NCI-H1436 treated with DMSO at 0.1 percent for 48 hours (cell line): ENCODE measurements around the gene TSEN34.
"Not testable (repeated sequence)": the region's sequence is repeated elsewhere in the genome, so short reads cannot be mapped to it uniquely, and the experiment has no call there.

Experiments
- DNase-seq: peaks from one replicate; lab custom pipeline; 2025; lab: John Stamatoyannopoulos, UW

The TSEN34 gene

GRCh38 chr19:54188215-54188871 is 2.8 kb upstream of the TSEN34 start:
- DNase-seq, result no peak

GRCh38 chr19:54189145-54189734 is 1.9 kb upstream of the TSEN34 start, which contains the start of gene MBOAT7:
Gene MBOAT7 (minus strand): TSS chr19:54189580. CDS start chr19:54188508, 1,072 bp downstream.
- DNase-seq, result no peak

GRCh38 chr19:54189735-54190502 is 1.2 kb upstream of the TSEN34 start:
- peak; percentile 100 for DNase-seq

GRCh38 chr19:54190503-54191010 is 551 bp upstream of the TSEN34 start:
- DNase-seq, result peak; percentile 97

GRCh38 chr19:54191811-54192453 is 824 bp downstream of the TSEN34 start:
- no peak for DNase-seq

GRCh38 chr19:54193011-54193410 is 1.9 kb downstream of the TSEN34 start:
- no peak for DNase-seq

- not testable (repeated sequence) for DNase-seq
Measured at GRCh38 chr19:54194463-54194862, 3.4 kb downstream of the TSEN34 start.

GRCh38 chr19:54196536-54196935 is 5.4 kb downstream of the TSEN34 start:
- DNase-seq, result no peak

GRCh38 chr19:54197121-54197520 is 6.0 kb downstream of the TSEN34 start:
- DNase-seq, result no peak

GRCh38 chr19:54199401-54199800 is 8.3 kb downstream of the TSEN34 start:
- DNase-seq, result no peak

GRCh38 chr19:54201172-54201701 is 10.1 kb downstream of the TSEN34 start:
- no peak for DNase-seq

GRCh38 chr19:54201980-54202379 is 10.9 kb downstream of the TSEN34 start:
- no peak for DNase-seq

GRCh38 chr19:54203151-54203611 is 12.1 kb downstream of the TSEN34 start:
- no peak for DNase-seq

GRCh38 chr19:54204767-54205468 is 13.8 kb downstream of the TSEN34 start:
- no peak for DNase-seq

- no peak for DNase-seq
Measured at GRCh38 chr19:54206030-54206830, 15.1 kb downstream of the TSEN34 start.

- no peak for DNase-seq
Measured at GRCh38 chr19:54206831-54207177, 15.7 kb downstream of the TSEN34 start.

GRCh38 chr19:54207193-54207592 is 16.1 kb downstream of the TSEN34 start:
- not testable (repeated sequence) for DNase-seq

GRCh38 chr19:54207676-54207982 is 16.5 kb downstream of the TSEN34 start:
- DNase-seq, result no peak

GRCh38 chr19:54207983-54208783 is 17.1 kb downstream of the TSEN34 start:
- no peak for DNase-seq

GRCh38 chr19:54208784-54209057 is 17.6 kb downstream of the TSEN34 start:
- DNase-seq, result no peak
